ENCODE measurements around the gene MCEMP1.
"Not testable (repeated sequence)": the region's sequence is repeated elsewhere in the genome, so short reads cannot be mapped to it uniquely, and the experiment has no call there.

GRCh38 chr19:7643629-7644549 lies 33.0 kb upstream of the MCEMP1 start:
- not testable (repeated sequence) for TF ChIP-seq CTCF (IDR thresholded peaks at IDR 0.05; ENCODE audit: low read depth, low read length, poor library complexity, severe bottlenecking); EZH2phosphoT487 (IDR thresholded peaks at IDR 0.05; ENCODE audit: borderline replicate concordance, low read length)

All from DOHH2 (cell line).